ENCODE measurements around the gene BANP. TPM values are rescaled to one million over a fixed set of nuclear protein-coding genes. Genes with fewer than 3 reads are reported as not detected.

The BANP gene
- total RNA-seq, 1 donor: 25.9 TPM

DNA sequence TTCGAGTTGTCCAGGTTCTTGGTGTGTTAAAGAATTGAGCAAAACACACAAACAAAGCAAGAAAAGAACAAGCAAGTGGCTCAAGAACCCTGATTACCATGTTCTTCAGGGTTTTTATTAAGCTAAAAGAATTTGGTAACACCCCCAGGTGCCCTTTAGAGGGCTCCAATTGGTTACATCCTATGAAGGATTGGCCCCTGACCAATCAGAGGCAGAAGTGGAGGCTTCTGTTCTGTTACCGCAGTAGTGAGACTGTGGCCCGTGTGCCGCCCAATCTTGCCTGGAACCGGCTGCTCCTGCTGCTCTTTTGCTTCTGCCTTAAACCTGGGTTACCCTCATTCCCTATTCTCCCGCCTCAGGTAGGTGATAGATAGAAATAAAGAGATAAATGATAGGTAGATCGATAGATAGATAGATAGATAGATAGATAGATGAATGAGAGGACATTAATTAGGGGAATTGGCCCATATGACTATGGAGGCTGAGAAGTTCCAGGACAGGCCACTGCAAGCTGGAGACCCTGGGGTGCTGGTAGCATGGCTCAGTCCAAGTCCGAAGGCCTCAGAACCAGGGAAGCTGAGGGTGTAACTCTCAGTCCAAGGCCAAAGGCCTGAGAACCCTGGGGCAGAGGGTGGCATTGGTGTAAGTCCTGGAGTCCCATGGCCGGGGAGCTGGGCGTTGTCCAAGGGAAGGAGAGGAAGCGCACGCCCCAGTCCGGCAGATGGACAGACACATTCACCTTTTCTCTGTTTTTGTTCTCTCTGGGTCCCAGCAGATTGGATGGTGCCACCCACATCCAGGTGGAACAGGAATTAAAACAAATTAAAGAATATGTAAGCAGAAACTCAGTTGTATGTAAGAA lies 11.4 kb upstream of the BANP start:
- no peak for DNase-seq (ENCODE audit: low read depth)
- no peak overlapping the region for H3K4me3 ChIP-seq (ENCODE audit: low read depth, low read length)
- TF ChIP-seq, protein P1, sequence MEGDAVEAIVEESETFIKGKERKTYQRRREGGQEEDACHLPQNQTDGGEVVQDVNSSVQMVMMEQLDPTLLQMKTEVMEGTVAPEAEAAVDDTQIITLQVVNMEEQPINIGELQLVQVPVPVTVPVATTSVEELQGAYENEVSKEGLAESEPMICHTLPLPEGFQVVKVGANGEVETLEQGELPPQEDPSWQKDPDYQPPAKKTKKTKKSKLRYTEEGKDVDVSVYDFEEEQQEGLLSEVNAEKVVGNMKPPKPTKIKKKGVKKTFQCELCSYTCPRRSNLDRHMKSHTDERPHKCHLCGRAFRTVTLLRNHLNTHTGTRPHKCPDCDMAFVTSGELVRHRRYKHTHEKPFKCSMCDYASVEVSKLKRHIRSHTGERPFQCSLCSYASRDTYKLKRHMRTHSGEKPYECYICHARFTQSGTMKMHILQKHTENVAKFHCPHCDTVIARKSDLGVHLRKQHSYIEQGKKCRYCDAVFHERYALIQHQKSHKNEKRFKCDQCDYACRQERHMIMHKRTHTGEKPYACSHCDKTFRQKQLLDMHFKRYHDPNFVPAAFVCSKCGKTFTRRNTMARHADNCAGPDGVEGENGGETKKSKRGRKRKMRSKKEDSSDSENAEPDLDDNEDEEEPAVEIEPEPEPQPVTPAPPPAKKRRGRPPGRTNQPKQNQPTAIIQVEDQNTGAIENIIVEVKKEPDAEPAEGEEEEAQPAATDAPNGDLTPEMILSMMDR (IDR thresholded peaks at IDR 0.05; ENCODE audit: insufficient read depth, low read depth, low read length): no peak

DNA sequence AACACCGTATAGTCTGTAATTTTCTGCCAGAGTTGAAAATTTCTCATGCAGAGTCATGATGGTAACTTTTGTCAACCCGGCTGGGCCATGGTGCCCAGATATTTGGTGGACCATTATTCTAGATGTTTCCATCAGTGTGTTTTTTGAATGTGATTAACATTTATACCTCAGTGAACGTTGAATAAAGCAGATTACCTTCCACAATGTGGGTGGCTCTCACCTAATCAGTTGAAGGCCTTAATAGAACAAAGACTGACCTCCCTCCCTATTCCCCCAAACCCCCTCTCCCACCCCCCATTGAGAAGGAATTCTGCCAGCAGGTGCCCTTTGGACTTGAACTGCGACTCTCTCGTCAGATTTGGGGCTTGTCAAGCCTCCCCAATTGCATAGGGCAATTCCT lies 8.6 kb upstream of the BANP start:
- DNase-seq (ENCODE audit: low read depth): no peak
- H3K4me3 ChIP-seq (ENCODE audit: low read depth, low read length): no peak overlapping the region
- TF ChIP-seq, protein P1 (IDR thresholded peaks at IDR 0.05; ENCODE audit: insufficient read depth, low read depth, low read length): no peak

DNA sequence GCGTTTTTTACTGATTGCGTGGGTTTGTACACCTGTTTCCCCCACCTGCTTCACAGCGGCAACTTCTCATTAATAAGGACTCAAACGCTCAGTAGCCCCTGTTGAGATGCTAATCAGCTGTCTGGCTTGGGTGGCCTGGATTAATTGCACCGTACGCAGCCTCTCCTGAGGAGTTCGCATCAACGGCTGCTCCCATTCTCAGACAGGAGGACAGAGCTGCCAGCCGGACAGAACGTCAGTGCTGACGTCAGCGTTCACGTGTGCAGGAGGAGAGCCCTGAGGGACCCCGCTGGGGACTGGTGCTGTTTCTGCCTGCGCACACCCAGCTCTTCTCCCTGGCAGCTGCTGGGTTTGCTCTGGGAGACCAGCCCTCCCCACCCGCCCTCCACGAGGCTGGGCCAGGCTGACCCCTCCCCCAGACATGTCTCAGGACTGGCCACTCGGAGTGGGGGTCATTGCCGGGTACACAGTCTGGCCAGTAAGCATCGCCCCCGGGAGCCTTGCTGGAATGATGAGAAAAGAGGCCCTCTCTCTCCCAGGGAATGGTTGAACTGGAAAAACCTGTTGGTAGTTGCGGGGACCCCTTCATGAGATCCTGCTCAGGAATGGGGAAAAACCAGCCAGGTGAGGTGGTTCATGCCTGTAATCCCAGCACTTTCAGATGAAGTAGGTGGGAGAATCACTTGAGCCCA lies 5.7 kb upstream of the BANP start:
- peak; percentile 92 for DNase-seq (ENCODE audit: low read depth)
- H3K4me3 ChIP-seq (ENCODE audit: low read depth, low read length): peak overlapping the region; percentile 38
- TF ChIP-seq, protein P1 (IDR thresholded peaks at IDR 0.05; ENCODE audit: insufficient read depth, low read depth, low read length): no peak

DNA sequence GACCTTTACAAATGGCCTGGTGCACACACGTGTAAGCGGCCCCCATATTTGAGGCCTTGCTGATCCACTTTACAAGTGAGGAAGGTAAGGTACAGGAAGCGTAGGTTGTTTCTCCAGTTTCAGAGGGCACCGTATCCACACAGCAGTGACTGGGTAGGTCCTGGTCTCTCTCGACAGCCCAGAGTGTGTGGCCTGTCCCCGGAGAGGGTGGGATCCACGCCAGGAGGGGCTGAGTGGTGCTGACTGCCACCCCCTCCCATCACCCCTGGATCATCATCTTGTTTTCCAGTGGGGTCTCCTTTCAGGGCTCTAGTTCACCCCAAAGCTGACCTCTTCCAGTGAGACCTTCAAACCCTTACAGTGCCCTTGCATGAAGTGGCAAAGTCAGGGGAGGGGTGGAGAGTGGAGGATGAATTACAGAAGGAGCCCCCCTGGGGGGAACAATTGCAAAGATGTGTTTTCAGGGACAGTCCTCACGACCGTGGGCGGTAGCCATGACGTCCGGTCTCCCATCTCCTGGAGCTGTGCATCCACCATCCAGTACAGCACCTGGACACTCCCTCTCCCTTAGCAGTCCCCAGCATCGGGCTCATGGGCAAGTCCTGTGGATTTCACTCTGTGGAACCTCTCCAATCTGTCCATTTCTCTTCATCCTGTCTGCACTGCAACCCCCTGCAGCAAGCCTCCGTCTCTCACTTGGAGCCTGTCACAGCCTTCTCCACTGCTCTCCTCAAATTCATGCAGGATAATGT lies 4.5 kb upstream of the BANP start:
- no peak for DNase-seq (ENCODE audit: low read depth)
- TF ChIP-seq, protein P1 (IDR thresholded peaks at IDR 0.05; ENCODE audit: insufficient read depth, low read depth, low read length): no peak
- no peak overlapping the region for H3K4me3 ChIP-seq (ENCODE audit: low read depth, low read length)

DNA sequence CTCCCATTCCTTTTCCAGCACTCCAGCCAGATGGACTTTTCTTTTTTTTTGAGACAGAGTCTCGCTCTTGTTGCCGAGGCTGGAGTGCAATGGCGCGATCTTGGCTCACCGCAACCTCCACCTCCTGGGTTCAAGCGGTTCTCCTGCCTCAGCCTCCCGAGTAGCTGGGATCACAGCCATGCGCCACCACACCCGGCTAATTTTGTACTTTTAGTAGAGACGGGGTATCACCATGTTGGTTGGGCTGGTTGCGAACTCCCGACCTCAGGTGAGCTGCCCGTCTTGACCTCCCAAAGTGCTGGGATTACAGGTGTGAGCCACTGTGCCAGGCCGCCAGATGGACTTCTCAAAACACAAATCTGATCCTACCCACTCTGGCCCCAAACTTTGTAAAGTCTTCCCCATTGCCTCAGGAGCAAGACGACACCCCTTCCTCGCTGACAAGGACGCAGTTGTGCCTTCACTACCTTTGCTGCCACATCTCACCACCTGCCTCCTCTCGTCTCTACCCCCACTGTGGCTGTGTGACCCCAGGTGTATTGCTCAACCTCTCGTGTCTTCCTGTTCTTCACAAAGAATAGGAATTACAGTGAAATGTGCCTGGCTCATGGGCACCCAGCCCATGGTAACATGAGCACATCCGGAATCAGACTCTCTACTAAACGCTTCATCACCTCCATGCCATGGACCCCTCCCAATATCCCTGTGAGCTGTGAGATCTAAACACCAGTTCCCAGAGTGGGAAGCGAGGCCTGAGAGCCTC lies 3.7 kb upstream of the BANP start:
- TF ChIP-seq, protein P1 (IDR thresholded peaks at IDR 0.05; ENCODE audit: insufficient read depth, low read depth, low read length): no peak
- no peak overlapping the region for H3K4me3 ChIP-seq (ENCODE audit: low read depth, low read length)
- DNase-seq (ENCODE audit: low read depth): no peak

DNA sequence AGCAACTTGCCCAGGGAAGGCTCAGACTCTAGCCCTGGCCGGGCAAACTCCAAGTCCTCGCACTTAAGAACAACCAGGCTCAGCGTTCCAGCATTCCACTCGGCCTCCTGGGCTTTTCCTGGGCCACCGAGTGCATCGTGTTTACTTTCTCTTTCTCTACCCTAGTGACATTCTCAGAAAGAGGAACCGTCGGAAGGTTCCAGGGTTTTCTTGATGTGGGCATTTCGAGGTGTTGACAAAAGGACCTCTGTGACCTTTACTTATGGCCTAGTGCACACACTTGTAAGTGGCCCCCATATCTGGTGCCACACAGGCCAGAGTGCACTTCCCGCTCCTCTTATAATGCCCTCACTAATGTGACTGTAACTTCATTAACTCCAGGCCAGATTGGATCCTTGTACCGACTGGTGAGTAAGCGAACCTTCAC lies 3.1 kb upstream of the BANP start:
- DNase-seq (ENCODE audit: low read depth): no peak
- TF ChIP-seq, protein P1 (IDR thresholded peaks at IDR 0.05; ENCODE audit: insufficient read depth, low read depth, low read length): no peak
- H3K4me3 ChIP-seq (ENCODE audit: low read depth, low read length): no peak overlapping the region
